Myocyte (in vitro differentiated cells): ENCODE results near the gene RNF103. TPM values are rescaled to one million over a fixed set of nuclear protein-coding genes. Genes with fewer than 3 reads are reported as not detected.
"Not testable (repeated sequence)": the region's sequence is repeated elsewhere in the genome, so short reads cannot be mapped to it uniquely, and the experiment has no call there.

Source experiments
- DNase-seq: peaks from one replicate; pipeline ENCODE4 v3.0.0-alpha.2; 2012; ENCODE audit warnings: low read depth
- total RNA-seq: library from RNA; depleted of rRNA; stranded (reverse); fragments of >200 nt; gene quantifications from 2 replicates; pipeline ENCODE4 v1.2.3, GENCODE V29; 2014

The RNF103 gene
- total RNA-seq, 1 donor from 2014 or later = 50.6 TPM

DNA sequence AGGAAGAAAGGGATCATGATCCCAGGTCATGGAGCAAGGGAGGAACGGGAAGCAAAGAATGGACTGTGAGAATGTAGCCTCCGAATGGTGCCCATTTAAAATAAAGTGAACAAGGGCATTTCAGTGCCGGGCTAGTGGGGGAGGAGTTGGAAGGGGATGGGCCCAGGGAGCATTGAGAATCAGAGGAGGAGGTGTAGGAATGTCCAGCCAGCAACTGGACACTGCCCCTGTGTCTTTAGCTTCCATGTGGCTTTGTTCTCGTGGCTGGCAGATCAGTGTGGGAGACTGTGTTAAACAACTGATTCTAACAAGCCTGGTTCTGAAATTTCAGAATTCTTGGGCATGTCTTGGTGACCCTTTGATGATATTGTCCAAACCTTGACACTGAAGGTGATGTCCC is 1.4 kb upstream of the RNF103 start:
- peak; percentile 40 for DNase-seq

DNA sequence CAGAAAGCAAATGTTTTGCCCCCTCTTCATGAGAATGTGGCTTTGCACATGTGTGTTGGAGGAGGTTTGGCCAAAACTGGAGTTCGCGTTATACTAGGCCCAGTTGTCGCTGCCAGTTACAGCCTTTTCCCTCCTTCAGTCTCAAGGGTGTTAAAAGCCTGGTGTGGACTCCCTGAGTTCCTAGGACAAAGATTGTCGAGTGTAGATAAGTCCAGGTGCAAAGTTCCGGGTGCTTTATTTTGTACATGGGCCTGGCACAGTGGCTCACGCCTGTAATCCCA is 542 bp upstream of the RNF103 start:
- peak; percentile 76 for DNase-seq

DNA sequence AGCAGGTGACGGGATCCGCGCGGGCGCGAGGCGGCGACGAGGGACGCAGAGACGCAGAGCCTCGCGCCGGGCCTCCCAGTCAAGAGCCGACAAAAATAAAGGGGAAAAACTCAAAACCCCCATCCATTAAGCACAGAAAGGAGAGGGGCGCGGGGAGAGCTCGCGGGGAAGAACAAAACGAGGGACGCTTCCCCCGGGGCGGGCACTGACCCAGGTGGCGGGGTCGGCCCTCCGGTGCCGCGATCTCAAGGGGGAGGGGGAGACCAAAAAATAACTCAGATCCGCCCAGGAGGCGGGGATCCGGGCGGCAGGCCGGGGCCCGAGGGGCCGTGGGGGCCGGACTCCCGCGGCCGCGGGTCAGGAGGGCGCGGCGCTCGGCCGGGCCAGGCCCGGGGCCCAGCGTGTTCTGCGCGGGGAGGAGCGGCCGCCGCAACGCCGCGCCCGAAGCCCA is 597 bp downstream of the RNF103 start:
- DNase-seq = peak; percentile 71

DNA sequence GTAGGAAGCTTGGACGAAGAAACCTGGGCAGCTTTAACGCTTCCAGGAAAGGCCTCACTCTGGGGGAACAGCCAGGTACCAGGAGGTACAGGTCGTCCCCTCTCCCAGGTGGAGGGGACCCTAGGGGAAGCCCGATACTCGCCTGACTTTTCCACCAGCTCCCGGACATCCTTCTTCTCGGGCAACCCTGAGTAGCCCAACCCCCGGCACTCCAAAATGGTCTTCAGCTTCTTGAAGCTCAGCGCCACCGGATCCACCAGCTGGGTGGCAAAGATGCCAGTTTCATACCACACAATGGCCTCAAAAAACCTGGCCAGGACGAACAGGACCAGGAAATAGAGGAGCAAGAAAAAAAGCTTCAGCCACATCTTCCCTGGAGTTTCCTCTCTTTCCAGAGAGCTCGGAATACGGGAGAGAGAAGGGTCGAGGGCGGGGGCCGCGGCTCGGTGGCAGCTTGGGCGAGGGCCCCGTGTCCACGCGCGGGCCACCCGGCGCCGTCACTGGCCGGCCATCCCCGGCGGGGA is 1.1 kb downstream of the RNF103 start:
- DNase-seq = peak; percentile 50

DNA sequence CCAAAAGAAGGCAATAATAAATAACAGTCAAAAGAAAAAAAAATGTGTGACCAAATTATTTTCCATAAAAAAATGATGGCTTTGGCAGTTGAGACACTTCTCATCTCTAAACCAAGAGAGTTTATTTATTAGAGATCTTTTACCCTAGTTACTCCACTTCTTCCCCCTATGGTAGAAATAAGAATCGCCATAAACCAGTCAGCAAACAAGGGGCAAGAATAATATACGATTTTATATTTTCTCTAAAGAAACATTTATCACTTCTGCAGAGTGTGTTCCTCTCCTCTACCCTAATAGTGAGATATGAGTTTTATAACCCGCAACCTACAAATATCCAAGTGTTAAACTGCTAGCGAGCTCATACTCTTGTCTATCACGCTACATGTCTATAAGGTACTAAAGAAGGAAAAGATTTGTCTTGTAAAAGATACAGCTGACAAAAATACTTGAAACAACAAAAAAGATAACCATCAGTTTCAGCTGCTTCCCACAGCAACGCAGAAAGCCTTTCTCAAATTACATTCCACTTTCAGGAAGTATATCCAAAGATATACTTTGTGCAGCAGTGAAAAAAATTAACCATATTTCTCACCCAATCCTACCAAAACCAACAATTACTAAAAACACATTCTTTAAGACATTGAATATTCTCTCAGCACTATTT is 2.3 kb downstream of the RNF103 start:
- DNase-seq = no peak

DNA sequence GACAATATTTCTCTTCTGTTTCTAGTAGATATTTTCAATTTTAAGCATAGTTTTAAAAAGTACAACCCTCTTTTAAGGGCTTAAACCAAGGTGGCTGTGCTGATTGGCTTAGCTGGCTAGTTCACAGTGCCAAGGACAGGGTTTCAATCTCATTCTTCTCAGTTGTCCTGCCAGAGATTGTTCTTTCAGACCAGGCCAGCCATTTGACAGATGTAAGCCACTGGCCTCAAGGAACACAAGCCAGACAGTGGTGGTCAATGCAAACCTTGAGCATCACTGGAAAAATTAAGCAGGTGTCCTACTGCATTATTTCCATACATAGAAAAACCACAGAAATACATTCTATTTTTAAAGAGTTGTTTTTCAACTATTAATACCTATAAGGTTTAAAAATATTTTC is 5.9 kb downstream of the RNF103 start:
- no peak for DNase-seq

DNA sequence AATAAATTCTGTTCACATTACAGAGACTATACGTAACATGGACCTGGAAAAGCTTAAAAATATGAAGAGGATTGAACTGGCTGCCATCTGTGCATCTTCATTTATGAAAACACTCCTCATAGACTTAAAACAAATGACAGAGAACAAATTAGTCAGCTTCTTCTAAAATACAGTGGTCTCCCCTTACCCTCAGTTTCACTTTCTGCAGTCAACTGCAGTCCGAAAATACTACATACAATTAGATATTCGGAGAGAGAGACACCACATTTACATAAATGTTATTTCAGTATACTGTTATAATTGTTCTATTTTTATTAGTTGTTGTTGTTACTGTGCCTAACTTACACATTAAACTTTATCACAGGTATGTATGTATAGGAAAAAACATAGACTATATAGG is 6.5 kb downstream of the RNF103 start:
- DNase-seq = no peak

DNA sequence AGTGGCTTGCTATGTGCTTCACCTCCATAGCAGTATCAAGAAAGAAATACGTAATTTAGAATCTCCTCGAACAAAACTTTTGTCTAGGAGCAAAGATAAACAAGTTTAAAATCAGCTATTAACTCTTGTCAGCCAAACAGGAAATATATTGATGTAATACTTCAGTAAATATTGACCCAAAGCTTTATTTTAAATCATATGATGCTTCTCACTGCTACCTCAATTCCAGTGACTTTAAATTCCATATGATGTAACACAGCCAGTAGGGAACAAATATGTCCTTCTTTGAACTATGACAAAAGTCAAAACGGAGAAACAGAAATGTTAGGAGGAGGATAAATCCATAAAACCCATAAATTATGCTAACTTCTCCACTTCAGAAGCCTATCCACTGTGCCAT is 7.2 kb downstream of the RNF103 start:
- DNase-seq = no peak

DNA sequence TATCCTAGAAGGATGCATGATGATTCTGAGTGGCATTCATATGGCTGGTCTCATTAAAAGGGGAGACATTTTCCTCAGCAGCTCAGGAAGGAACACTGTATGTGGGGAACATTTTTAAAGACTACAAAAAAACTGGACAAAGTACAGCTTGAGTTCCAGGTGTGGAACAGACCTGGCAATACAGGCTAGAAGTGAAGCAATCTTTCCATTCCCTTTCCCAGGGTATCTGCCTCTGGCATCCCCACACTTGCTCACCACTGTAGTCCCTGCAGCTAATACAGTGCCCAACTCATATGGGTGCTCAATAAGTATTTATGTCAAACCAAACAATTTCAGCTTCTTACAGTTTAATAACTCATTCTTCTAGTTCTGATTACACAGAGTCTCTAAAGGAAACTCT is 8.1 kb downstream of the RNF103 start:
- no peak for DNase-seq

DNA sequence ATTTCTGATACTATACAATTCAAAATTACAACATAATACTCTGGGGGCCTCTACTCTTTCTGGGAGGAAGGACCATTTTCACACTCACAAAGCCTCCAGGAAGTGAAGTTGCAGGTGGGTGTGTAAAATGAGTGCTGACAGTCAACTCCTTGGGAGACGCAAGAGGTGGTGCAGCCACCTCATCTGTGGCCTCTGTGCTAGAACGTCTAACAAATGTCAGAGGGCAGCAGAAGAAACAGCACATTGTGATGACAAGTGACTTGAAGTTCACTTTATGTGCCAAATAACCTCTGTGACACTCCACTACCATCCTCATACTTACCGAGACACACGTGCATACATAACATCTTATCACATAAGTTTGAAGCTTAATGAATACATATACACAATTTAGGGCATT is 10.2 kb downstream of the RNF103 start:
- no peak for DNase-seq

DNA sequence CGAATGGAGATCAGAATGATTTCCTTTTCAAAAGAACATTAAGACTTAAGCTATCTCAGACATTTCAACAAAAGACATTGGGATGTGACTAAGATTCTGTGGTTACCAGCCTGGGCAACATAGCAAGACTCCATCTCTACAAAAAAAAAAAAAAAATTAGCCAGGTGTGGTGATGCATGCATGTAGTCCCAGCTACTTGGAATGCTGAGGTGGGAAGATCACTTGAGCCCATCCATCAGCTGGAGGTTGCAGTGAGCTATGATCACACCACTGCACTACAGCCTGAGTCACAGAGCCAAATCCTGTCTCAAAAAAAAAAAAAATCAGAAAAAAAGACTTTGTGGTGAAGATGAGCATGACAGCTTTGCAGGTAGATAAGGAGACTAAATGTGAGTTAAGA is 12.8 kb downstream of the RNF103 start:
- DNase-seq = no peak

DNA sequence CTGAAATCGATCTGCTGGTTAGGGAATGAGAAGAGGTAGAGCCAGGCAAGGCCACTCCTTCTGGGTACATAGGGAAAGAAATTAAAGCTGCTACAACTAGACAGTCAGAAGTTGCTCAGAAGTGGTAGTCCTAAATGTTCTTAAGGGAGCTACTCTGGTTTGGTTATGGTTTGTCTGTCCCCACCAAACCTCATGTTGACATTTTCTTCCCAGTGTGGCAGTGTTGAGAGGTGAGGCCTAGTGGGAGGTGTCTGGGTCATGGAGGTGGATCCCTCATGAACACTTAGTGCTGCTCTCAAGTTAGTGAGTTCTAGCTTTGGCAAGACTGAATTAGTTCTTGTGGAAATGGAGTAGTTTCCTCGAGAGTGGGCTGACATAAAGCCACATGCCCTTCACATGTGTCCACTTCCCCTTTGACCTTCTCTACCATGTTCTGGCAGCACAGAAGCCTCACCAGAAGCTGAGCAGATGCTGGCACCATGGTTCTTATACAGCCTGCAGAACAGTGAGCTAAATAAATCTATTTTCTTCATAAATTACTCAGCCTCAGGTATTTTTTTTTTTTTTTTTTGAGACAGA is 14.7 kb downstream of the RNF103 start:
- no peak for DNase-seq

DNA sequence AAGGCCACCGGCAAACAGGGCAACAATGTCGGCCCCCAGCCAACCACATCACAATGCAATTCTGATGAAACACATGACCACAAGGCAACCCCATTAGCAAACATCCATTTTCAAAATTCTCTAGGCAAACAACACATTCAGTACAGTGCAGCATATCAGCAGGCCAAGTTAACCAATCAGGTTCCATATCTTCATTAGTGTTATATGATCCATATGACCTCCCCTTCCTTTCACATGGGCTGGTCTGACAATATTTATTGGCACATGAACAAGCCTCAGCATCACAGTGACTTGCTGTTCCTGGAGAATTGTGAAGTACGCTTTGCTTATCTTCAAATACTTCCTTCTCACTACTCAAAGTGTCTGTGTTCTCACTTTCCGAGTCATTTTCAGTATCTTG is 19.8 kb downstream of the RNF103 start:
- no peak for DNase-seq

DNA sequence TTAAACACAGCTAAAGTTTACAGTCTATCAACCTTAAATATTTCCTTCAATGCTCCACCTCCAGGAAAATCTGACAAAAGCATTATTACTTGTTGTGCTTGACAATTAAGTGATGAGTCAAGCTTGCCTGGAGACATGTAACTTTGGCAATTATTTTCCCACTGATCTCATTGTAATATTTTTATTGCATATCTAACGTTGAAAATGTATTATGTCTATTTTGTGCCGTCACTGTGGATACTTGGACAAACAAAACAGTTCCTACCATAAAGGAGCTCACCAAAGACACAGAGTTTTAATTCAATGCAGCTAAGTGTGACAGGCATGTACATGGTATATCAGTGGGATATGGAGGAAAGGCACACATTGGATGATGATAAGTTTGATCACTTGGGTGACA is 24.7 kb downstream of the RNF103 start:
- no peak for DNase-seq

DNA sequence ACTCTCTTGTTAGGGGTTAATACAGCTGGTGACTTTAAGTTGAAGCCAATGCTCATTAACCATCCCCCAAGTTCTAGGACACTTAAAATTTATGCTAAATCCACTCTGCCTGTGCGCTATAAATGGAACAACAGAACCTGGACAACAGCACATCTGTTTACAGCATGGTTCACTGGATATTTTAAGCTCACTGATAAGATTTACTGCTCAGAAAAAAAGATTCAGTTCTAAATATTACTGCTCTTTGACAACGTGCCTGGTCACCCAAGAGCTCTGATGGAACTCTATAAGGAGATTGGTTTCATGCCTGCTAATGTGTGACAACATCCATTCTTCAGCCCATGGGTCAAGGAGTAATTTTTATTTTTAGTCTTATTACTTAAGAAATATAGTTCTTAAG is 27.5 kb downstream of the RNF103 start:
- peak; percentile 9 for DNase-seq

DNA sequence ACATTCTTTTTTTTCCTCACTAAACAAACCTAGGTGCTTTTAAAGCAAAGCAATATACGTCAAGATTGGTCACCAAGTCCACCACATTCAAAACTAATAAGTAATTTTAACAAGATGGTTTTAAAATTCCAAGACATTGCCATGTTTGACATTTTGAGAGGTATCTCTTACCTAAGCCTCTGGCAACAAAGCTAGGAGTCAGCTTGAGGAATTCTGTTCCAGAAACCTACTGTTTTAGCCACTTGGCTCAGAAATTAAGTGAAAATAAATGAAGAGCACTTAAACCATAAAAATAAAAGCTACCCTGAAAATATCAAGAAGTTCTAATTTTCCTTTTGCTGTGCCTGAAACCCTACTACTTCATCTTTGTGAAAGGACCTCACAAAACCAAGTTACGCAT is 30.4 kb downstream of the RNF103 start:
- no peak for DNase-seq

DNA sequence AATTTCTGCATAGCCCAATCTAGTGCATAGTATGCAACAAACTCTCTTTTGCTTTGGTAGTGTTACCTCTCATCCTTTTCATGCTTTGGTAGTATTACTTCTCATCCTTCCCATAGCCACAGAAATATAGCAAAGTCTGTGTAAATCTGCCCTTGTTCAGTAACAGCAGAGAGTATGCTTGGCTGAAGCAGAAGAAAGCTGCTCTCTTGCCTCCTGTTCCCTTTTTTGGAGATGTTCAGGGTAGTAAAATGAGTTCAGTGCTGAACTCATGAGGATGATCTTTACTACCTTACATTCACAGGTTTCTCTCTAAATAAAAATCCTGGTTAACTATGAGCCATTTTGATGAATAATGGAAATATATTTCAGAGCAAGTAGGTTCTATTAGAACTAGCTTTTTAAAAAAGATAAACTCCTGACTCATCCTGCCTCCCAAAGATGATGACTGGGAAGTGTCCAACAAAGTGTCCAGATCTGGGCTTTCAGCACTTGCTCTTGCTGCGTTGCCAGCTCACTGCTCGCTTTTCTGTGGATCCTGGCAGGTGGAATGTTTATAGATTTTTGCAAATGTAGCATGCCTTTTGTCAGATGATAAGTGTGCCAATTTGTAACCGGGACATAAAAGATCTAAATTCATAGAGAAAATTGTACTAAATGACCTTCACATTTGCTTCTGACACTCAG is 31.0 kb downstream of the RNF103 start:
- peak; percentile 17 for DNase-seq

DNA sequence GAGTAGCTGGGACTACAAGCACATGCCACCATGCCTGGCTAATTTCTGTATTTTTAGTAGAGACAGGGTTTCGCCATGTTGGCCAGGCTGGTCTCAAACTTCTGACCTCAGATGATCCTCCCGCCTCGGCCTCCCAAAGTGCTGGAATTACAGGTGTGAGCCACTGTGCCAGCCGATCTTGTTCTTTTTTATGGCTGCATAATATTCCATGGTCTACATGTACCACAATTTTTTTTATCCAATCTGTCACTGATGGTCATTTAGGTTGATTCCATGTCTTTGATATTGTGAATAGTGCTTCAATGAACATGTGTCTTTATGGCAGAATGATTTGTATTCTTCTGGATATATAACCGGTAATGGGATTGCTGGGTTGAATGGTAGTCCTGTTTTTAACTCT is 34.0 kb downstream of the RNF103 start:
- DNase-seq = not testable (repeated sequence)

DNA sequence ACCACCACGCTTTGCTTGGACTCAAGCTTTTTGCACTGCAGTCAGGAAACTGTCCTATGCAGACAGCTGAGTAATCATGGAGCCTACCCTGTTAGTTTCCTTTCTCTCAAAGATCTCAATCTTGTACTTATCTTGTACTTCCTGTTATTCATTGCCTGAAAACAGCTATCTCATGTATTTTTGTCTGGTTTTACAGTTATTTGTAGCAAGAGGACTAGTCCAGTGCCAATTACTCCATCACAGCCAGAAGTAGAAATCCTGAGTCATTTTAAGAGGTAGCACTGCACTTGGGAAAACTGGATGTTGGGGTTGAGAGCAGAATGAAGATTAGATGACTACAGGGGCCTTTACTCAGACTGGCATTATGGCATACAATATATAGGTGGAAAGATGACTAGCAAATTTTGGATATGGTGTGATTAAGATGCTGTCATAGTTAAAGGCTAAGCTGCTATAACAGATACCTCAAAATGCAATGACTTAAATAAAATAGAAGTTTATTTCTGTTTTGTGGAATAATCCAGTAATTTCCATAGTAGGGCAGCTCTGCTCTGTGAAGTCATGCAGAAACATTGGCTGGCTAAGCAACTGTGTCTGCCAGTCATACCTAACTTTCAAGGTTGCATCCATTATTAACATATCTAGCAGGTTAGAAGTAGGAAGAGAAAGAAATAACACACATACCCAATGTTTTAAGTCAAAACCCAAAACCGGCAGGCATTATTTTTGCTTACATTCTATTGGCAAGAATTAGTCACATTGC is 39.3 kb downstream of the RNF103 start:
- peak; percentile 12 for DNase-seq

DNA sequence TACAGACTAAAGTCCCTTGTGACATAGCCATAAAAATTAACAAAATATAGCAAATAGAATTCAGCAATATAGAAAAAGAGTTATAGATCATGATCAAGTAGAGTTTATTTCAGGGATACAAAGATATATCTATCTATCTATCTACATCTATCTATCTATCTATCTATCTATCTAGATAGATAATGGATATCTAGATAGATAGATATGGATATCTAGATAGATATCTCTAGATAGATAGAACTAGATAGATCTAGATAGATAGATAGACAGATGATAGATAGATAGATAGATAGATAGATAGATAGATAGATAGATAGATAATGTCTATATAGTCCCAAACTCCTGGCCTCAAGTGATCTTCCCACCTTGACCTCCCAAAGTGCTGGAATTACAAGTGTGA is 43.1 kb downstream of the RNF103 start:
- DNase-seq = no peak

DNA sequence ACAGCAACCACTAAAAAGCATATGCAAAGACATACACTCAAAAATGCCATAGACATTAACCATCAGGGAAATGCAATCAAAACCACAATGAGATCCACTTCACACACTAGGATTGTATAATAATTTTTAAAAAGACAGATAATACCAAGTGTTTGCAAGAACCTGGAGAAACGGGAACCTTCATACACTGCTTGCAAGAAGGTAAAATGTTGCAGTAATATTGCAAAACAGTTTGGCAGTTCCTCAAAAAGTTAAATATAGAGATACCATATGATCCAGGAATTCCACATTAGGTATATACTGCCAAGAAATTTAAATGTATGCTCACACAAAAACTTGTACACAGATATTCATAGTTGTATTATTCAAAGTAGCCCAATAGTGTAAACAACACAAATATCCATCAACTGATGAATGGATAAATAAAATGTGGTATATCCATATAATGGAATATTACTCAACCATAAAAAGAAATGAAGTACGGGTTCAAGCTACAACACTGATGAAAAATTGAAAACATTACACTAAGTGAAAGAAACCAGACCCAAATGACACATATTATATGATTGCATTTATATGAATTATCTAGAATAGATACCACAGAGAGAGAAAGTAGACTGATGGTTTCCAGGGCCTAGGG is 45.7 kb downstream of the RNF103 start:
- no peak for DNase-seq

DNA sequence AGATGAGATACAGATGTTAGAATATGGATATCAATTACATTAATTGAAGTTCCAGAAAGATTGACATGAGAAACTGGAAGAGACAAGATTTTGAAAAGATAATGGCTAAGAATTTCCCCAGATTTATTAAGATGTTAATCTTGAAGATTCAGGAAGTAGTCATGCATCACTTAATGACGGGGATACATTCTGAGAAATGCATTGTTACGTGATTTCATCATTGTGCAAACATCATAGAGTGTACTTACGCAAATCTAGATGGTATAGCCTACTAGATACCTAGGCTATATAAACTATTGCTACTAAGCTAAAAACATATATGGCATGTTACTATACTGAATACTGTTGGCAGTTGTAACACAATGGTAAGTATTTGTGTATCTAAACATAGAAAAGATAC is 53.6 kb downstream of the RNF103 start:
- no peak for DNase-seq
